PFSK-1 (cell line): Measurements from ENCODE around the gene TMC8.

Source experiments
- FOXP2 ChIP-seq: optimal IDR thresholded peaks from 2 replicates; pipeline ENCODE3; 2011; ENCODE audit warnings: borderline replicate concordance, control low read depth, inconsistent platforms; ENCODE audit not compliant: insufficient read depth; ENCODE audit errors: extremely low read length, extremely low read depth
- POLR2AphosphoS5 ChIP-seq: IDR thresholded peaks from 2 replicates; pipeline ENCODE4 v1.6.1; 2012; ENCODE audit warnings: low read depth, mild to moderate bottlenecking, control low read depth, low read length, moderate library complexity
- REST ChIP-seq, 2 experiments: IDR thresholded peaks; 2 replicates each; pipeline versions ENCODE4 v1.6.1 to v1.8.0; 2011 to 2012; ENCODE audit warnings: low read depth in 2 of 2, low read length in 2 of 2, control low read depth in 1 of 2, inconsistent platforms in 1 of 2, mild to moderate bottlenecking in 1 of 2, moderate library complexity in 1 of 2; ENCODE audit not compliant: insufficient read depth in 1 of 2
- TAF1 ChIP-seq: IDR thresholded peaks from 2 replicates; pipeline ENCODE4 v1.6.1; 2012; ENCODE audit warnings: low read length, control low read depth, borderline replicate concordance; ENCODE audit not compliant: insufficient read depth

GRCh38 chr17:78118801-78119241 lies 11.8 kb upstream of the TMC8 start:
- TF ChIP-seq REST (IDR thresholded peaks at IDR 0.05; ENCODE audit: insufficient read depth in 1 of 2, low read depth in 2 of 2, low read length in 2 of 2): no peak
- no peak for TF ChIP-seq TAF1
- TF ChIP-seq POLR2AphosphoS5: no peak
- no peak for TF ChIP-seq FOXP2
